Activated naive CD4-positive, alpha-beta T cell treated with anti-CD3 and anti-CD28 coated beads for 36 hours (primary cell): ENCODE data around the gene MFN2. TPM values are rescaled to one million over a fixed set of nuclear protein-coding genes. Genes with fewer than 3 reads are reported as not detected.
"Not testable (repeated sequence)": the region's sequence is repeated elsewhere in the genome, so short reads cannot be mapped to it uniquely, and the experiment has no call there.

ENCODE experiments used
- CTCF ChIA-PET: fragments of 350-600 bp; sonication (Branson Sonifier 250); formaldehyde crosslinking; loops from one replicate; lab custom pipeline; 2021; ENCODE audit warnings: antibody characterized with exemption; lab: Charles Lee
- DNase-seq: peaks from one replicate; pipeline ENCODE4 v3.0.0-alpha.2; 2020
- H3K27ac Mint-ChIP-seq: one replicate; pipeline ENCODE4 v1.8.0; 2021; ENCODE audit warnings: mild to moderate bottlenecking, mixed read lengths
- H3K27me3 Mint-ChIP-seq: one replicate; pipeline ENCODE4 v1.8.0; 2021; ENCODE audit warnings: low read depth, mixed read lengths
- H3K36me3 Mint-ChIP-seq: one replicate; pipeline ENCODE4 v1.8.0; 2021; ENCODE audit warnings: low read depth, mixed read lengths
- H3K4me1 Mint-ChIP-seq: one replicate; pipeline ENCODE4 v1.8.0; 2021; ENCODE audit warnings: low read depth, mixed read lengths
- H3K4me3 Mint-ChIP-seq: one replicate; pipeline ENCODE4 v1.8.0; 2021; ENCODE audit warnings: mild to moderate bottlenecking, moderate library complexity, mixed read lengths
- H3K9me3 Mint-ChIP-seq: one replicate; pipeline ENCODE4 v1.8.0; 2021; ENCODE audit warnings: mixed read lengths
- intact Hi-C: fragments of 100-400 bp; cut with micrococcal nuclease; formaldehyde crosslinking; loops from one replicate; pipeline ENCODE4 v1.15.1; 2023
- total RNA-seq, 2 experiments: library from RNA; stranded (reverse); gene quantifications; one replicate each; pipeline ENCODE4 v1.2.3, GENCODE V29; 2021

The MFN2 gene
- 10 to 100 TPM; 47.4 to 52.3 TPM for total RNA-seq

GRCh38 chr1:11979851-11980675, at the start of gene MFN2:
Gene MFN2 (plus strand): TSS chr1:11980444. CDS start chr1:11989169, 8,725 bp downstream.
- Mint-ChIP-seq H3K4me1 (peaks cover 47% of the 10 kb centered on the region), H3K27me3 (no peaks in the 10 kb centered on the region), H3K36me3 (peaks cover 11% of the 10 kb centered on the region), H3K9me3 (no peaks in the 10 kb centered on the region), H3K27ac (peak within 1 kb of the TSS; percentile 92), H3K4me3 (peak within 1 kb of the TSS; percentile 97)
- DNase-seq = peak; percentile 94
- intact Hi-C loops = loop anchor here (1.0 kb wide), 4 partner anchors 39 to 175 kb away; partner anchors contain the start of genes KIAA2013, MIIP and MTHFR
- CTCF ChIA-PET = interaction anchor here (0.8 to 1.7 kb wide), 3 partner anchors 13 to 99 kb away, joined by 3 to 5 read pairs (median 3); no protein-coding TSS in a partner anchor

GRCh38 chr1:11930571-11931445, 49.4 kb upstream of the MFN2 start:
- Mint-ChIP-seq H3K4me3 (no peak overlapping the region), H3K9me3 (no peaks in the 10 kb centered on the region), H3K36me3 (no peaks in the 10 kb centered on the region), H3K4me1 (peaks cover 12% of the 10 kb centered on the region), H3K27me3 (no peaks in the 10 kb centered on the region), H3K27ac (no peak overlapping the region)
- CTCF ChIA-PET = interaction anchor here (0.9 kb wide), 1 partner anchor 52 kb away, joined by 3 read pairs; no protein-coding TSS in a partner anchor
- intact Hi-C loops = no loop called here
- DNase-seq = no peak

- no peaks in the 10 kb centered on the region for H3K27me3 Mint-ChIP-seq
- no peaks in the 10 kb centered on the region for H3K36me3 Mint-ChIP-seq
- CTCF ChIA-PET = no interaction called here
- no peaks in the 10 kb centered on the region for H3K9me3 Mint-ChIP-seq
- no peak overlapping the region for H3K4me3 Mint-ChIP-seq
- intact Hi-C loops = no loop called here
- DNase-seq = no peak
- peaks cover 7% of the 10 kb centered on the region for H3K4me1 Mint-ChIP-seq
- no peak overlapping the region for H3K27ac Mint-ChIP-seq
Observed at GRCh38 chr1:11931845-11932244, 48.4 kb upstream of the MFN2 start.

GRCh38 chr1:11934302-11935056, 45.8 kb upstream of the MFN2 start, which contains the start of gene PLOD1:
Gene PLOD1 (plus strand): TSS chr1:11934717. CDS start chr1:11934780, 63 bp downstream.
- H3K36me3 Mint-ChIP-seq = peaks cover 2% of the 10 kb centered on the region
- CTCF ChIA-PET = no interaction called here
- H3K9me3 Mint-ChIP-seq = no peaks in the 10 kb centered on the region
- intact Hi-C loops = loop anchor here (1.0 kb wide), 2 partner anchors 8 to 25 kb away; partner anchors contain the start of gene KIAA2013
- peak within 1 kb of the TSS; percentile 75 for H3K4me3 Mint-ChIP-seq
- no peak within 1 kb of the TSS for H3K27ac Mint-ChIP-seq
- DNase-seq = peak; percentile 88
- peaks cover 7% of the 10 kb centered on the region for H3K4me1 Mint-ChIP-seq
- H3K27me3 Mint-ChIP-seq = no peaks in the 10 kb centered on the region

- no peak for DNase-seq
- CTCF ChIA-PET = no interaction called here
- no peak overlapping the region for H3K27ac Mint-ChIP-seq
- intact Hi-C loops = no loop called here
- peaks cover 7% of the 10 kb centered on the region for H3K4me1 Mint-ChIP-seq
- peak overlapping the region; percentile 75 for H3K4me3 Mint-ChIP-seq
- no peaks in the 10 kb centered on the region for H3K27me3 Mint-ChIP-seq
- H3K9me3 Mint-ChIP-seq = no peaks in the 10 kb centered on the region
- peaks cover 2% of the 10 kb centered on the region for H3K36me3 Mint-ChIP-seq
Observed at GRCh38 chr1:11935057-11935412, 45.2 kb upstream of the MFN2 start.

- H3K27me3 Mint-ChIP-seq, H3K4me3 Mint-ChIP-seq, DNase-seq, H3K9me3 Mint-ChIP-seq, H3K4me1 Mint-ChIP-seq, CTCF ChIA-PET, H3K36me3 Mint-ChIP-seq, H3K27ac Mint-ChIP-seq, intact Hi-C loops: not testable (repeated sequence)
Observed at GRCh38 chr1:11935733-11936132, 44.5 kb upstream of the MFN2 start.

- no peak overlapping the region for H3K27ac Mint-ChIP-seq
- no peaks in the 10 kb centered on the region for H3K9me3 Mint-ChIP-seq
- intact Hi-C loops = no loop called here
- peaks cover 7% of the 10 kb centered on the region for H3K4me1 Mint-ChIP-seq
- H3K4me3 Mint-ChIP-seq = no peak overlapping the region
- no peaks in the 10 kb centered on the region for H3K27me3 Mint-ChIP-seq
- no peak for DNase-seq
- CTCF ChIA-PET = no interaction called here
- H3K36me3 Mint-ChIP-seq = peaks cover 2% of the 10 kb centered on the region
Observed at GRCh38 chr1:11938722-11939526, 41.3 kb upstream of the MFN2 start.

- H3K27me3 Mint-ChIP-seq, H3K4me3 Mint-ChIP-seq, H3K27ac Mint-ChIP-seq, H3K9me3 Mint-ChIP-seq, DNase-seq, H3K4me1 Mint-ChIP-seq, CTCF ChIA-PET, H3K36me3 Mint-ChIP-seq, intact Hi-C loops: not testable (repeated sequence)
Observed at GRCh38 chr1:11939794-11940193, 40.5 kb upstream of the MFN2 start.

GRCh38 chr1:11940260-11940921, 39.9 kb upstream of the MFN2 start:
- no peaks in the 10 kb centered on the region for H3K27me3 Mint-ChIP-seq
- H3K4me1 Mint-ChIP-seq = no peaks in the 10 kb centered on the region
- no peak overlapping the region for H3K27ac Mint-ChIP-seq
- intact Hi-C loops = no loop called here
- H3K36me3 Mint-ChIP-seq = peaks cover 2% of the 10 kb centered on the region
- DNase-seq = no peak
- H3K4me3 Mint-ChIP-seq = no peak overlapping the region
- CTCF ChIA-PET = no interaction called here
- no peaks in the 10 kb centered on the region for H3K9me3 Mint-ChIP-seq

- Mint-ChIP-seq H3K9me3 (peaks cover 4% of the 10 kb centered on the region), H3K36me3 (peaks cover 2% of the 10 kb centered on the region), H3K4me1 (no peaks in the 10 kb centered on the region), H3K27ac (no peak overlapping the region), H3K4me3 (no peak overlapping the region), H3K27me3 (no peaks in the 10 kb centered on the region)
- CTCF ChIA-PET = no interaction called here
- intact Hi-C loops = no loop called here
- DNase-seq = no peak
Observed at GRCh38 chr1:11942280-11942679, 38.0 kb upstream of the MFN2 start.

GRCh38 chr1:11943619-11944018, 36.6 kb upstream of the MFN2 start:
- peaks cover 4% of the 10 kb centered on the region for H3K9me3 Mint-ChIP-seq
- H3K36me3 Mint-ChIP-seq = no peaks in the 10 kb centered on the region
- H3K4me1 Mint-ChIP-seq = no peaks in the 10 kb centered on the region
- H3K27ac Mint-ChIP-seq = no peak overlapping the region
- no peaks in the 10 kb centered on the region for H3K27me3 Mint-ChIP-seq
- CTCF ChIA-PET = no interaction called here
- DNase-seq = no peak
- intact Hi-C loops = no loop called here
- H3K4me3 Mint-ChIP-seq = no peak overlapping the region
